Activated naive CD4-positive, alpha-beta T cell treated with anti-CD3 and anti-CD28 coated beads for 36 hours (primary cell): ENCODE measurements around the gene HMGCL. TPM values are rescaled to one million over a fixed set of nuclear protein-coding genes. Genes with fewer than 3 reads are reported as not detected.

Experiments used
- CTCF ChIA-PET: fragments of 350-600 bp; sonication (Branson Sonifier 250); formaldehyde crosslinking; loops from one replicate; lab custom pipeline; 2021; ENCODE audit warnings: antibody characterized with exemption; lab: Charles Lee
- DNase-seq: peaks from one replicate; pipeline ENCODE4 v3.0.0-alpha.2; 2020
- H3K27ac Mint-ChIP-seq: one replicate; pipeline ENCODE4 v1.8.0; 2021; ENCODE audit warnings: mild to moderate bottlenecking, mixed read lengths
- H3K27me3 Mint-ChIP-seq: one replicate; pipeline ENCODE4 v1.8.0; 2021; ENCODE audit warnings: low read depth, mixed read lengths
- H3K36me3 Mint-ChIP-seq: one replicate; pipeline ENCODE4 v1.8.0; 2021; ENCODE audit warnings: low read depth, mixed read lengths
- H3K4me1 Mint-ChIP-seq: one replicate; pipeline ENCODE4 v1.8.0; 2021; ENCODE audit warnings: low read depth, mixed read lengths
- H3K4me3 Mint-ChIP-seq: one replicate; pipeline ENCODE4 v1.8.0; 2021; ENCODE audit warnings: mild to moderate bottlenecking, moderate library complexity, mixed read lengths
- H3K9me3 Mint-ChIP-seq: one replicate; pipeline ENCODE4 v1.8.0; 2021; ENCODE audit warnings: mixed read lengths
- intact Hi-C: fragments of 100-400 bp; cut with micrococcal nuclease; formaldehyde crosslinking; loops from one replicate; pipeline ENCODE4 v1.15.1; 2023
- total RNA-seq, 2 experiments: library from RNA; stranded (reverse); gene quantifications; one replicate each; pipeline ENCODE4 v1.2.3, GENCODE V29; 2021

The HMGCL gene
- total RNA-seq, 2 experiments from 2014 or later: 31.5 to 34.5 TPM

DNA sequence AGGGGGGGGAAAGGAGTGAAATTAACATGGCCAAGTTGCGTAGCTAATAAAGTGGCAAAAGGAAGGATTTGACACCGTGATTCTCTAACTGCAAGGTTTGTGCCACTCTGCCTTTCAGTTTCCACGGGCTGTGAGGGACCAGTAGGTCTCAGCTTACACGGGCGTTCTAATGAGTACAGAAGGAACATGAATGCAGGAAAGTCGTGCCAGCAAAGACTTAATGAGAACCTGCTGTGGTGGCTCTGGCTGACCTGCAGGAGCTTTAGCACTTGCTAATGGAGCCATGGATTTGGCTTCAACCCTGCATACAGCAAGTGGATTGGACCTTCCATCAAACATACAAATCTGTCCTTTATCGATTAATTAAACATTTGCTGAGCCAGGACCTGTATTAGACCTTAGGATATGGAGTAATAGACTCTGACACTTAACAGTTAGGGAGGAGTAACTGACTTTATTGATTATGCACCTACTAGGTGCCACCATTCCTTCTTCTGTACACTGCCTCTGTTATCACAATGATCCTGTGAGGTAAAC is 62.1 kb downstream of the HMGCL start:
- peaks cover 16% of the 10 kb centered on the region for H3K36me3 Mint-ChIP-seq
- H3K27me3 Mint-ChIP-seq: no peaks in the 10 kb centered on the region
- H3K27ac Mint-ChIP-seq: no peak overlapping the region
- CTCF ChIA-PET: interaction anchor here (0.7 to 0.9 kb wide), 5 partner anchors 9 to 824 kb away, joined by 3 to 10 read pairs (median 4); no protein-coding TSS in a partner anchor
- H3K4me1 Mint-ChIP-seq: no peaks in the 10 kb centered on the region
- H3K4me3 Mint-ChIP-seq: no peak overlapping the region
- H3K9me3 Mint-ChIP-seq: no peaks in the 10 kb centered on the region
- DNase-seq: no peak
- intact Hi-C loops: no loop called here

DNA sequence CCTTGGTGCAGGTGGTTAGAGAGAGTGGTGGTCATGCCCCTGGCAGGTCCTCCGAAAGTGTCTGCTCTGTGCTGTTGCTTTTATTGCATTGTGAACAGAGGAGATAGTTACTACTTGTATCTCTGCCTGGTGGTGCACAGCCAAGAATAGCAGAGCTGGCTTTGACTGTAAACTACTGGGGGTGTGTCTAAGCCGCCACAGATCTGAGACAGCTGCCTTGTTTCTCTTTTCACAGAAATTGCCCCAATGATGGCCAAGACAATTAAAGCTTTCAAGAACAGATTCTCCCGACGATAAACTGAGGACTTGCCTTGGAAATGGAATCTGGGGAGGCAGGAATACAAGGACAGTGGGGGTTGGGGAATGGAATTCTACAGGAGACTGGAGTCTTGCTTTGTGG is 66.0 kb downstream of the HMGCL start:
- Mint-ChIP-seq H3K36me3 (peaks cover 31% of the 10 kb centered on the region), H3K4me3 (no peak overlapping the region), H3K4me1 (no peaks in the 10 kb centered on the region), H3K27ac (no peak overlapping the region), H3K9me3 (no peaks in the 10 kb centered on the region), H3K27me3 (no peaks in the 10 kb centered on the region)
- no peak for DNase-seq
- intact Hi-C loops: no loop called here
- CTCF ChIA-PET: interaction anchor here (0.6 kb wide), 1 partner anchor 13 kb away, joined by 3 read pairs; no protein-coding TSS in a partner anchor

DNA sequence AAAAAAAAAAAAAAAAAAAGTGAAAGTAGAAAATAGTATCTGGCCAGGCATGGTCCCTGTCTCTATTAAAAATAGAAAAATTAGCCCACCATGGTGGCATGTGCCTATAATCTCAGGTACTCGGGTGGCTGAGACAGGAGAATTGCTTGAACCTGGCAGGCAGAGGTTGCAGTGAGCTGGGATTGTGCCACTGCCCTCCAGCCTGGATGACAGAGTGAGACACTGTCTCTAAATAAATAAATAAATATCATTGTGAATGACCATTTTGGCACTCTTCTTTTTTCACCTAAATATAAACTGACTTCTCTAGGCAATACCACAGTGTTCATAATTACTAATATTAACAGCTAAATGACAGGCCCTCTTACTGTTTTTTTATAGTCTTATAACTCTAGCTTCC is 67.4 kb downstream of the HMGCL start:
- Mint-ChIP-seq H3K9me3 (no peaks in the 10 kb centered on the region), H3K27ac (no peak overlapping the region), H3K4me1 (no peaks in the 10 kb centered on the region), H3K36me3 (peaks cover 40% of the 10 kb centered on the region), H3K27me3 (no peaks in the 10 kb centered on the region), H3K4me3 (no peak overlapping the region)
- intact Hi-C loops: no loop called here
- no peak for DNase-seq
- CTCF ChIA-PET: interaction anchor here (0.6 to 0.8 kb wide), 3 partner anchors 152 to 298 kb away, joined by 3 to 6 read pairs (median 3); no protein-coding TSS in a partner anchor

DNA sequence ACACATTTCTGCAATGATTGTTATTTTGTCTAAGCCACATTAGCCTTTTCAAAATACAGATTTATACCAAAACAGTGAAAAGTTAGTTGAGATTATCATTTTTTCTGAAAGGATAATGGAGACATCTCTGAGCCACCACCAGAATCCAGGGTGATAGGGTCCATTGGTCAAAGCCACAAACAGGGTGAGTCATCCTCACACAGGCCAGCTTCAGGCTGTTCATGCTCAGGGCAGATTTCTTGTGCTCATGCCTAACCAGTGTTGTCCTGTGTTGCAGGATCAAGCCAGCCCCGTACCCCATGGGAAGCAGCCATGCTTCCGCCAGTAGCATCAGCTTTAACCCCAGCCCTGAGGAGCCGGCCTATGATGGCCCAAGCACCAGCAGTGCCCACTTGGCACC is 68.6 kb downstream of the HMGCL start:
- Mint-ChIP-seq H3K4me3 (no peak overlapping the region), H3K4me1 (no peaks in the 10 kb centered on the region), H3K27ac (no peak overlapping the region), H3K36me3 (peaks cover 38% of the 10 kb centered on the region), H3K27me3 (no peaks in the 10 kb centered on the region), H3K9me3 (no peaks in the 10 kb centered on the region)
- intact Hi-C loops: no loop called here
- no peak for DNase-seq
- CTCF ChIA-PET: no interaction called here

DNA sequence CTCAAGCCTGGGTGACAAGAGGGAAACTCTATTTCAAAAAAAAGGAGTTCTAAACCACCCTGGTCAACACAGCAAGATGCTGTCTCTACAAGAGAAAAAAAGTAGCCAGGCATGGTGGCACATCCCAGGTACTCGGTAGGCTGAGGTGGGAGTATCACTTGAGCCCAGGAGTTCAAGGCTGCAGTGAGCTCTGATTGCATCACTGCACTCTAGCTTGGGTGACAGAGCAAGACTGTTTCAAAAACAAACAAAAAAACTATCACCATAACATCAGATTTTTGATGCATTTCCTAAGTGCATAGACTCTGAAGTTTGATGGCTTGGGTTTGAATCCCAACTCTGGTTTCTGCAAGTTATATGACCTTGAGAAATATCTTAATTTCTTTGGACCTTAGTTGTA is 72.3 kb downstream of the HMGCL start:
- CTCF ChIA-PET: interaction anchor here (0.6 to 2.5 kb wide), 4 partner anchors 16 to 340 kb away, joined by 3 to 11 read pairs (median 4); no protein-coding TSS in a partner anchor

More for the DNA sequence above, 72.3 kb downstream of the HMGCL start:
- Mint-ChIP-seq H3K27me3 (no peaks in the 10 kb centered on the region), H3K4me1 (peaks cover 13% of the 10 kb centered on the region), H3K4me3 (no peak overlapping the region), H3K27ac (no peak overlapping the region), H3K36me3 (peaks cover 46% of the 10 kb centered on the region), H3K9me3 (no peaks in the 10 kb centered on the region)
- DNase-seq: no peak
- intact Hi-C loops: no loop called here

Other genes with a start within 250 kb of the HMGCL start
- gene RPL11, start 133.6 kb downstream of the HMGCL start, total RNA-seq: 1,000 to 10,000 TPM; 1,701 to 1,742 TPM
- 10 to 100 TPM; 21.8 to 22.6 TPM for gene ELOA, start 82.0 kb downstream of the HMGCL start, total RNA-seq
- 10 to 100 TPM; 73.8 to 75.1 TPM for gene PITHD1, start 47.0 kb downstream of the HMGCL start, total RNA-seq
- 10 to 100 TPM; 48.1 to 49.7 TPM for gene LYPLA2, start 34.3 kb downstream of the HMGCL start, total RNA-seq
- gene GALE, start 24.7 kb downstream of the HMGCL start, total RNA-seq: 10 to 100 TPM; 19.7 to 23.1 TPM
- gene FUCA1, start 42.9 kb upstream of the HMGCL start, total RNA-seq: 1 to 10 TPM; 4.9 to 5.2 TPM
- gene CNR2, start 87.9 kb upstream of the HMGCL start, total RNA-seq: not detected
- 100 to 1,000 TPM; 178 to 209 TPM for gene PNRC2, start 134.4 kb upstream of the HMGCL start, total RNA-seq
- gene SRSF10, start 154.9 kb upstream of the HMGCL start, total RNA-seq: 100 to 1,000 TPM; 169 to 178 TPM